Kidney tubule cell (primary cell): ENCODE results near the gene BRD1.

Experiments
- DNase-seq: peaks from one replicate; pipeline ENCODE4 v3.0.0-alpha.2; 2018; ENCODE audit warnings: low spot score

The BRD1 gene

GRCh38 chr22:49753276-49753890 lies 74.3 kb downstream of the BRD1 start:
- no peak for DNase-seq

GRCh38 chr22:49752598-49753091 lies 75.0 kb downstream of the BRD1 start:
- no peak for DNase-seq

GRCh38 chr22:49751966-49752597 lies 75.6 kb downstream of the BRD1 start:
- no peak for DNase-seq

DNA sequence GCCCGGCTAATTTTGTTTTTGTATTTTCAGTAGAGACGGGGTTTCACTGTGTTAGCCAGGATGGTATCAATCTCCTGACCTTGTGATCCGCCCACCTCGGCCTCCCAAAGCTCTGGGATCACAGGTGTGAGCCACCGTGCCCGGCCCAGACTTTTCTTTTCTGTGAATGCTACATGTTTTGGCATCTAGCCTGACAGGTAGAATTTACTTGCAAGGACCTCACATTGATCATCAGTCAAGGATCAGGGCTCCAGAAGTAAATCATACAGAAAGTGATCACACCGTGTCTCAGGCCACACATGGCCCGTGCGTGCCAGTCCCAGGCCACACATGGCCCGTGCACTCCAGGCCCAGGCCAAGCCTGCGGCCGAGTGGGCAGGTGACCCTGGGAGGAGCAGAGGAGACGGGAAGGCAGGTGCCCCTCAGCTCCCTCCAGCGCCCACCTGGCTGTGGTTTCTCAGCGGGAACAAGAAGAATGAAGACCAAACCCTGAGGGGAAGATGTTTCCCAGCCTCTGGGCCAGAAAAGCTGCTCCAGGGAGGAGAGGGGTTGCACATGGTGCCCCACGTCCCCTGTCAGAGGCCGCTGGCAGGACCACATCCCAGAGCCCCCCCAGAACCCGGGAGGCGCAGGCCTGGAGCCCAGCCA lies 76.2 kb downstream of the BRD1 start:
- no peak for DNase-seq

DNA sequence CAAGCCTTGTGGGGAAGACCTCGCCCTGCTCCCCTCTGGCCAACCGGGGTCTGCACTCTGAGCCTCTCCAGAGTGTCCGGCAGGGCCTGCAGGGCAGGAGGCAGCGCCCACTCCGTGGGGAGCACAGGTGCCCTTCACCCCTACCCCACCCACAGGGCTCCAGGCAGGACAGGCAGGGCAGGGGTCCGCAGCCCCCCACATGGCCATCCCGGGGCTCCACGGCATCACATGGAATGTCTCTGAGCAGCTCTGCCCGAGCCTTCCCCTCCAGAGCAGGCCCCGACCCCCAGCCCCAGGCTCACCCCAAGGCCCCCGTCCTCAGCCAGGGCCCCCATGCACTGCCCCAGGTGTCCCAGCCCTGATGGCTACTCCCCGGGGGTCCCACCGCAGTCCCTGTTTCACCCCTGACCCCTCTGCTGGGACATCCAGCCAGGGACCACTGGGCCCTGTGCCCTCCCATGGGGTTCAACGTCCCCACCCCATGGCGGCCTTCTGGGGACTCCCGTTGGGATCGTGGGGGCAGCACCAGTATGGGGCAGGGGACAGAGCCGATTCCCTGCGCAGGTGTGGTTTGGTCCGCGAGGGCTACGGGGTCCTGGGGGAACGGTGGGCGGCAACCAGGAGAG lies 77.7 kb downstream of the BRD1 start:
- DNase-seq = no peak

DNA sequence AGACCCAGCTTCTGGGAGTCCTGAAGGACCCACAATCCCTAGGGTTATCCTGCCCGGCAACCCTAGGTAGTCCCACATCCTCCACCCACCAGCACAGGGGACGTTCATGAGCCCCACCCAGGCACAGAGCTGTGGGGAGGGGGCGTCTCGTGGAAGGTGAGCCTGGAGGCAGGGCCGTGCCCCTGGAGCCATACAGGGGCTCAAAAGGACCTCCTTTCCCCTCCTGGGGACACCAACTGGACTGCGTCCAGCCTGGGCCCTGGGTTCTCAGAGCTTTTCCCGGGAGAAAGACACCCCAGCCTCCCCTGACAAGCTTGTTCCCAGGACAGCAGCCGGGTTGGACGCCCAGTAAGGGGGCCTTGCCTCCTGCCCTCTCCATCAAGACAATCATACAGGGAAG lies 78.4 kb downstream of the BRD1 start:
- no peak for DNase-seq

GRCh38 chr22:49748514-49748913 lies 79.2 kb downstream of the BRD1 start:
- DNase-seq = no peak

- DNase-seq = no peak
Measured at GRCh38 chr22:49747716-49748115, 80.0 kb downstream of the BRD1 start.

- DNase-seq = no peak
Measured at GRCh38 chr22:49747130-49747529, 80.5 kb downstream of the BRD1 start.

DNA sequence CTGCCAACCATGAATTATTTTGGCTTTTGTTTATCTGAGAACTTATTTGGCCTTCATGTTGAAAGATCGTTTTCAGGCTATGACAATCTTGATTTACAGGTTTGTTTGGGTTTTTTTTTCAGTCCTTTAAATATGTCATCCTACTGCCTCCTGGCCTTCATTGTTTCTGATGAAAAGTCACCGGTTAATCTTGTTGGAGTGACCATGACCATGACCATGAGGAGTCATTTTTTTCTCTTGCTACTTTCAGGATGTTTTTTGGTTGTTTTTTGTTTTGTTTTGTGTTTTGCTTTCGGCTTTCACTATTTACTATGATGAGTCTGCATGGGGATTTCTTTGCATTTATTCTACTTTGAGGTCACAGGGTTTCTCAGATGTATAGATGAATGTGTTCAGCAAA lies 81.6 kb downstream of the BRD1 start:
- DNase-seq = no peak

- no peak for DNase-seq
Measured at GRCh38 chr22:49740242-49740641, 87.4 kb downstream of the BRD1 start.

GRCh38 chr22:49739138-49739537 lies 88.5 kb downstream of the BRD1 start:
- no peak for DNase-seq

- no peak for DNase-seq
Measured at GRCh38 chr22:49738566-49738965, 89.1 kb downstream of the BRD1 start.

DNA sequence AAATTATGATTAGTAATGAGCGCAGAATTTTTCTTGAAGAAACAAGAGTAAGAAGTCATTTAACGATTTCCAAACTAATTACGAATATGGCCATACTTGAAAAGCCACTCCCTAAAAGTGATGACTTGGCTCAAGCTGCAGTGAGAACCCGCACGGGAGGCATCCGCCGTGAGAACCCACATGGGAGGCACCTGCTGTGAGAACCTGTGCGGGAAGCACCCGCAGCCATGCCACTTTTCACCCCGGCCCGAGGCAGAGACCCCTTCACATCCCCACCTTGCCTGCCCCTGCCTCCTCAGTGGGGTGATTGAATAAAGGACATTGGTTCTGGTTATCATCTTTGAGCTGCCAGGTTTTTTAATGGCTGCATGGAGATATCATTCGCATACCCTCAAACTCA lies 89.7 kb downstream of the BRD1 start:
- DNase-seq = no peak

DNA sequence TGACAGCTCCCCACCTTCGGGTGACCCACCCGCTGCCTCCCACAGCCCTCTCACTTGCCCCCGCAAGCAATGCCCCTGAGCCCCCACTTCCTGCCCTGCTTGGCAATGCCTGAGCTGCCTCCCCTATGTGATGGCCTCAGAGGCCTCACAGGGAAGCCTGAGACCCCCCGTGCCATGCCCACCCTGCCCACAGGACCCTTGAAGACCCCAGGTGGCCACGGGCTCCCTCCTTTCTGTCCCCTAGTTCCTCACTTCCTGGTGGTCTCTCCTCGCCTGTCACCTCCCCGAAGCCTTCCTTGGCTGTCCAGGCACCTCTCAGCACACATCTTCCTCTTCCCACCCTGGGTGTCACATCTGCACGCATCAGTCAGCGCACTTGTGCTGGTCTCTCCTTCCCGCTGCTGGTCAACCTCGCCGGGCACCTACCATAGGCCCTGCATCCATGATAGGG lies 90.5 kb downstream of the BRD1 start:
- DNase-seq = no peak

GRCh38 chr22:49736538-49736937 lies 91.1 kb downstream of the BRD1 start:
- DNase-seq = no peak

DNA sequence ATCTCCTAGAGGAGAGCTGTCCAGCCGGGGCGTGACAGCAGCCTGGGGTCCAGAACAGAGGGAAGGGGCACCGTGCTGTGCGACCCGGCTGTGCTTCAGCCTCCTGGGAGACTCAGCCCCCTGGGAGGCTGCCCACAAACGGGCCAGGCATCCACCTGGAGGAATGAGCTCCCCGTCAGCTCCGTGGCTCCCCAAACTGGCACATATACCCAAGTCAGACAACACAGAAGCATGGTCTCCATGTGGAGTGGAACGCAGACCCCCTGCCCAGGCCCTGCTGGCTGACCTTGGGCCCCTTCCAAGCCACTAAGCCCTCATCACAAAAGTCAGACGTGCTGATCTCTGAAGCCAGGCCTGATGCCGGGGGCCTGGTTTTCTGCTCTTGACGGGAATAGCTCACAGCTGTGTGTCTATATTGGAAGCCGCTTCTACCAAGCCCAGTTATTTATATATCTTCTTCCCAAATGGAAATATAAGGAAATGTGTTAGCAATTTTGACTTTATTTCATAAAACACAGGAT lies 91.7 kb downstream of the BRD1 start:
- no peak for DNase-seq

DNA sequence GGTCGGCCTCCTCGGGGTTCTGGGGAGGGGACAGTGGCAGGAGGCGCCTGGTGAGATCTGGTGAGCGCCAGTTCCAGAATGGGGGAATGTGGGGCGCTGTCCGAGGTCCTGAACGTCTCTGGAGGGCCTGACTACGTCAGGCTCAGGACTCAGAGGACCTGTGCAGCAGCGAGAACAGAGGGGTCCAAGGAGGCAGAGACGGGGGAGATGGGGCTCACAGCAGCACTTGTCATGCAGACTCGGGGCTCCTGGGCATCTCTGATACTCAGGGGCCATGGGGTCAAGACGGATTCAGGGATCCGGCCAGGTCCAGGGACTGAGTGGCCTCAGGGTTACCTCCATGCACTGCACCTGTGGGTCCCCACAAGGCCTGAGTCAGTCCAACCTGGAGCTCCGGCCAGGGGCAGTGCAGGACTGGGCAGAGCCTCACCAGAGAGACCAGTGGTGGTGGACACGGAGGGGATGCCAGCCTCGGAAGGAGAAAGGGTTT lies 92.2 kb downstream of the BRD1 start:
- DNase-seq = no peak

DNA sequence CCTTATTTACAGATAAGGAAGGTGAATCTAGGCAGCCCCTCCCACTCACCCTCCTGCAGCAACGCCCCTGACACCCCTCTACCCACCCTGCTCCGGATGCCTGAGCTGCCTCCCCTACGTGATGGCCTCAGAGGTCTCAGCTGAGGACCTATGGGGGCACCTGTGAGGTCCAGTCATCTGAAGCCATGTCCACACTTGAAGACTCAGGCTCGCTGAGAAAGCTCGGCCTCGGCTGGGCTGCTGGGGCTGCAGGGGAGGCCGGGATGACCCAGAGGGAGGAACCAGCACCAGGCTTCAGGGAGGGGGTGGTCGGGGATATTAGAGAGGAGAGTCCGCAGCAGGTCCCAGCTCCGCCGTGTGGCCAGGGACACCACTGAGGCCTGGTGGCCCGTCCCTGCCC lies 92.8 kb downstream of the BRD1 start:
- no peak for DNase-seq

GRCh38 chr22:49734390-49734789 lies 93.3 kb downstream of the BRD1 start:
- DNase-seq = no peak

DNA sequence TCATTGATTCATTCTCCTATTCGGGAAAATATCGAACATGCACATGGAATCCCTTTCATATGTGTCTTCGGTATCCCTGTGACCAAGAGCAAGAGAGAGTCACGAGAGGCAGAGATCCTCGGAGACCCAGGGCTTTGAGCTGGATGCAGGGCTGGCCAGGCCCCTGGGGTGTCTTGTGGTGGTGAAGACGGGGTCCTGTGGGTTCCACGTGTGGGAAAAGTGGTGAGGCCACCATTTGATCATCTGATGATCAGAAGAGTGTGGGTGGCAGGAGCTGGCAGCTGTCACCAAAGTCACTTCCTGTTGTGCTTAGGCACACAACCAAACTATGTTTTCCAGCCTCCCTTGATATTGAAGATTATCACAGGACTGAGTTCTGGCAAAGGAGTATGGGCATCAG lies 94.0 kb downstream of the BRD1 start:
- DNase-seq = no peak

DNA sequence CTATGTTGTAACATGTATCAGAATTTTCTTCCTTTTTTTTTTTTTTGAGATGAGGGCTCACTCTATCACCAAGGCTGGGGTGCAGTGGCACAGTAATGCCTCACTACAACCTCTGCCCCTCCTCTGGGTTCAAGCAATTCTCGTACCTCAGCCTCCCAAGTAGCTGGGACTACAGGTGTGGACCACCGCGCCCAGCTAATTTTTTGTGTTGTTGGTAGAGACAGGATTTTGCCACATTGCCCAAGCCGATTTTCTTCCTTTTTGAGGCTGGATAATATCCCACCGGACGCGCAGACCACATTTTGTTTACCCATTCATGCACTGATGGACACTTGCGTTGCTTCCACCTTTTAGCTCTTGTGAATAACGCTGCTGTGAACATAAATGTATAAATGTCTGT lies 97.0 kb downstream of the BRD1 start:
- no peak for DNase-seq
